Ovary (tissue), 3 donors: ENCODE measurements around the gene DMBX1.

Experiments used
- CTCF ChIP-seq, 3 donors: fragments of 450-650 bp in 2 of 3; fragments of 200-600 bp in 1 of 3; IDR thresholded peaks; one replicate each; pipeline versions ENCODE4 v1.5.1 to v1.8.0; 2016 to 2022; ENCODE audit warnings: antibody characterized with exemption in 3 of 3, mild to moderate bottlenecking in 1 of 3
- EP300 ChIP-seq: sonication (generic); formaldehyde crosslinking; IDR thresholded peaks from one replicate; pipeline ENCODE4 v1.6.1; 2017; ENCODE audit warnings: antibody characterized with exemption
- donor health status: DM: no; HTN: no; CAD: no.

DNA sequence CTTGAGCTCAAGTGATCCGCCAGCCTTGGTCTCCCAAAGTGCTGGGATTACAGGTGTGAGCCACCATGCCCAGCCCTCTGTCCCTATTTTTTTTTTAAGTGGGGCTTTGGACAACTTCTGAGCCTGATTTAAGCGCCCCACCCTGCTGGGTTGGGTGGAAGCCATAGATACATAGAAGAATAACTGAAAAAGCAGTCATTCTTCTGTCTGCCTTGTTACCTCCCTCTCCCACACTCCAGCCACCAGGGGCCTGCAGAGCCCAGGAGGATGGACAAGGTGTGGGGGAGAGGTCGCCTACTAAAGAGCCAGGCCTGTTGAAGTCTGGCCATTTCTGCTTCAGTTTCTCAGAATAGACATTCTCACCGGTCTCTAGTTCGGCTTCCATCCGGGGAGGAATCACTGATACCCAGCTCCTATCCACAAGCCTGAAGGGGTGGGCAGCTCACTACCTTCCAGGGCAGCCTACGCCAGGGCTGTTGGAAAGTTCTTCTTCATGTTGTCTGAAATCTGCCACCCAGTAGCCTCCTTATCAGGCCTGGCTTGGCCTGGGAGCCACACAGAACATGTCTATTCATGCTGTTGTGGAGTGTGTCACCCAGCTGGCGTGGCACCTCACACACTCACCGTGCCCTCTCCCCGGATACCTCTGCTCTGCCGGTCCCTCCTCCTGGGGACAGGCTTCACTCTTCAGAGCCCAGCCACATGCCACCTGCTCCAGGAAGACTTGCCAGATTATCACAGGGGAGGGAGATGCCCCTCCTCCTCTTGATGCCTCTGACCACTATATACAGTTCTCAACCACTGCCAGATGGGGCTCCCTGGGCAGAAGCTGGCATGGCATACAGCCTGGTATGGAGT lies 34.1 kb downstream of the DMBX1 start:
- TF ChIP-seq CTCF (IDR thresholded peaks at IDR 0.05) (no peak), EP300 (no peak)
